Prostate gland (tissue), 2 donors: Measurements from ENCODE around the gene PTPRU.

Experiments
- POLR2A ChIP-seq: fragments of 450-650 bp; IDR thresholded peaks from one replicate; pipeline ENCODE4 v1.6.1; 2016; ENCODE audit warnings: antibody characterized with exemption, mild to moderate bottlenecking
- POLR2AphosphoS5 ChIP-seq: sonication (generic); formaldehyde crosslinking; IDR thresholded peaks from one replicate; pipeline ENCODE4 v1.6.1; 2017; ENCODE audit warnings: antibody characterized with exemption
- TF ChIP-seq, protein P1 (sequence below), 4 experiments: fragments of 200-600 bp in 2 of 4; fragments of 450-650 bp in 2 of 4; sonication (generic) in 2 of 4; IDR thresholded peaks; 1 replicate in 3 of 4; 2 replicates in 1 of 4; pipeline ENCODE4 v1.5.1; 2016 to 2019; ENCODE audit warnings: antibody characterized with exemption in 4 of 4, mild to moderate bottlenecking in 2 of 4, moderate library complexity in 2 of 4

DNA sequence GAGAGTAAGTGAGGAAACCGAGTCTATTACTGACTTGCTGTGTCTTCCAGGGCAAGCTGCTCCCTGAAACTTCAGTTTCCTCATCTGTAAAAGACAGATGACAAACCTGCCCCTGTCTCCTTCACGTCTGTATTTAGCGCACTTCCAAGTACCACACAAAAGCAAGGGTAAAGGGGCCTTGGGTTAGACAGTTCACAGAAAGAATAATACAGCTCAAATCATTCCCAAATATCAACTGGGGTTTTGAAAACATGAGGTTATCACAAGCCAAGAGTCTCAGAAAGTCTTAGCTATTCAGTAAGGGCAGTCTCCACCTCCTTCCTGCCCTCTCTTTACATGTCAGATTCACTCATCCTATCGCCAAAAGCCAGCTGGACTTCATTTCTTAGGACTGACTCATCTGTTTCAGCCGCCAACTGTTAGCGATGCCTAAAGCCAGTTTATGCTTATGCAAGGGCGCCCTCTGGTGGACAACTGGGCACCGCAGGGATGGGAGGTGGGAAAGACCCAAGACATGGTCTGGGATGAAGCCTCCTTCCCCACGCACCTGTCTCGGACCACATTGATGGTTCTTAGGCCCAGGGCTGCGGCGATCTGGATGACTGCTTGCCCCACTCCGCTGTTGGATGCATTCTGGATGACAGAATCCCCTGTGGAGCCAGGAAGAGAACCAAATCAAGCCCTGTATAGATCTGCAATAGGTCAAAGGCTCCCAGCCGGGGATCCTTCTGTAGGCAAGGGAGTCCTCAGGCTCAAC lies 33.6 kb upstream of the PTPRU start:
- TF ChIP-seq, protein P1, sequence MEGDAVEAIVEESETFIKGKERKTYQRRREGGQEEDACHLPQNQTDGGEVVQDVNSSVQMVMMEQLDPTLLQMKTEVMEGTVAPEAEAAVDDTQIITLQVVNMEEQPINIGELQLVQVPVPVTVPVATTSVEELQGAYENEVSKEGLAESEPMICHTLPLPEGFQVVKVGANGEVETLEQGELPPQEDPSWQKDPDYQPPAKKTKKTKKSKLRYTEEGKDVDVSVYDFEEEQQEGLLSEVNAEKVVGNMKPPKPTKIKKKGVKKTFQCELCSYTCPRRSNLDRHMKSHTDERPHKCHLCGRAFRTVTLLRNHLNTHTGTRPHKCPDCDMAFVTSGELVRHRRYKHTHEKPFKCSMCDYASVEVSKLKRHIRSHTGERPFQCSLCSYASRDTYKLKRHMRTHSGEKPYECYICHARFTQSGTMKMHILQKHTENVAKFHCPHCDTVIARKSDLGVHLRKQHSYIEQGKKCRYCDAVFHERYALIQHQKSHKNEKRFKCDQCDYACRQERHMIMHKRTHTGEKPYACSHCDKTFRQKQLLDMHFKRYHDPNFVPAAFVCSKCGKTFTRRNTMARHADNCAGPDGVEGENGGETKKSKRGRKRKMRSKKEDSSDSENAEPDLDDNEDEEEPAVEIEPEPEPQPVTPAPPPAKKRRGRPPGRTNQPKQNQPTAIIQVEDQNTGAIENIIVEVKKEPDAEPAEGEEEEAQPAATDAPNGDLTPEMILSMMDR (IDR thresholded peaks at IDR 0.05): peak; percentile 96 to 98 (median 98)
- peak; percentile 99 for TF ChIP-seq POLR2AphosphoS5
- TF ChIP-seq POLR2A: no peak
